HEK293 (cell line): Measurements from ENCODE around the gene CASP8AP2.

Experiments used
- CTCF ChIP-seq: fragments of 450-650 bp; formaldehyde crosslinking; IDR thresholded peaks from 2 replicates; pipeline ENCODE4 v1.5.1; 2016; ENCODE audit warnings: missing biosample characterization, missing genetic modification characterization
- OVOL3 ChIP-seq: fragments of 450-650 bp; formaldehyde crosslinking; IDR thresholded peaks from 2 replicates; pipeline ENCODE4 v1.5.1; 2016; ENCODE audit warnings: missing biosample characterization, missing genetic modification characterization
- TRIM28 ChIP-seq: IDR thresholded peaks from 2 replicates; pipeline ENCODE4 v1.6.1; 2011; ENCODE audit warnings: low read length, control low read depth, borderline replicate concordance
- YY1 ChIP-seq: fragments of 450-650 bp; formaldehyde crosslinking; IDR thresholded peaks from 2 replicates; pipeline ENCODE4 v1.5.1; 2018; ENCODE audit warnings: missing biosample characterization, missing genetic modification characterization
- ZNF19 ChIP-seq: fragments of 450-650 bp; formaldehyde crosslinking; IDR thresholded peaks from 2 replicates; pipeline ENCODE4; 2016; ENCODE audit warnings: missing biosample characterization, missing genetic modification characterization, low read depth
- ZNF274 ChIP-seq, 2 experiments: fragments of 200-500 bp in 1 of 2; fragments of 450-650 bp in 1 of 2; sonication (Bioruptor generic) in 1 of 2; formaldehyde crosslinking in 1 of 2; IDR thresholded peaks; 2 replicates each; pipeline versions ENCODE4 v1.5.1 to v1.6.1; 2014 to 2016; ENCODE audit warnings: borderline replicate concordance in 1 of 2, inconsistent platforms in 1 of 2, low read length in 1 of 2, missing biosample characterization in 1 of 2, missing genetic modification characterization in 1 of 2
- ZNF449 ChIP-seq: fragments of 450-650 bp; formaldehyde crosslinking; IDR thresholded peaks from 2 replicates; pipeline ENCODE4 v1.5.1; 2017; ENCODE audit warnings: missing biosample characterization, mild to moderate bottlenecking, missing genetic modification characterization, moderate library complexity
- ZNF561 ChIP-seq: fragments of 450-650 bp; IDR thresholded peaks from 2 replicates; pipeline ENCODE4 v1.5.1; 2018; ENCODE audit warnings: missing biosample characterization, missing genetic modification characterization, borderline replicate concordance
- ZSCAN23 ChIP-seq: fragments of 450-650 bp; formaldehyde crosslinking; IDR thresholded peaks from 2 replicates; pipeline ENCODE4 v1.5.1; 2016; ENCODE audit warnings: missing biosample characterization, missing genetic modification characterization

GRCh38 chr6:89790403-89790802, 39.3 kb upstream of the CASP8AP2 start:
- TF ChIP-seq TRIM28 = no peak
- TF ChIP-seq YY1 (tag by site-specific recombination) = no peak
- TF ChIP-seq ZSCAN23 (tag by site-specific recombination) = no peak
- no peak for TF ChIP-seq OVOL3 (tag by site-specific recombination)
- TF ChIP-seq ZNF19 (tag by site-specific recombination) = no peak
- no peak for TF ChIP-seq CTCF (tag by site-specific recombination)
- TF ChIP-seq ZNF274 (IDR thresholded peaks at IDR 0.05; ENCODE audit: low read length) = no peak
- no peak for TF ChIP-seq ZNF274 (tag by site-specific recombination; IDR thresholded peaks at IDR 0.05; ENCODE audit: borderline replicate concordance)
- TF ChIP-seq ZNF449 (tag by site-specific recombination) = no peak
- TF ChIP-seq ZNF561 = no peak
